Esophagus muscularis mucosa (tissue), 4 donors: ENCODE measurements around the gene F12. TPM values are rescaled to one million over a fixed set of nuclear protein-coding genes. Genes with fewer than 3 reads are reported as not detected.

Experiments
- DNase-seq: peaks from one replicate; pipeline ENCODE4 v3.0.0-alpha.2; 2017; ENCODE audit errors: extremely low spot score
- H3K27ac ChIP-seq, 4 donors: fragments of 200-600 bp; sonication (generic); replicated peaks in 1 of 4; 1 replicate in 3 of 4; 2 replicates in 1 of 4; pipeline ENCODE4 v1.5.1; 2016 to 2019; ENCODE audit warnings: mild to moderate bottlenecking in 1 of 4
- H3K27me3 ChIP-seq, 4 donors: fragments of 200-600 bp; sonication (generic); one replicate each; pipeline versions ENCODE4 v1.5.1 to v1.6.0; 2016 to 2019
- H3K36me3 ChIP-seq, 4 donors: fragments of 200-600 bp; sonication (generic); one replicate each; pipeline ENCODE4 v1.5.1; 2016 to 2019
- H3K4me1 ChIP-seq, 4 donors: fragments of 200-600 bp; sonication (generic); one replicate each; pipeline ENCODE4 v1.5.1; 2016 to 2019
- H3K4me3 ChIP-seq, 4 donors: fragments of 200-600 bp; sonication (generic); 1 replicate in 2 of 4; 2 replicates in 2 of 4; pipeline ENCODE4 v1.5.1; 2016 to 2019; ENCODE audit warnings: mild to moderate bottlenecking in 4 of 4, moderate library complexity in 1 of 4
- H3K9me3 ChIP-seq, 4 donors: fragments of 200-600 bp; sonication (generic); 1 replicate in 3 of 4; 2 replicates in 1 of 4; pipeline ENCODE4 v1.5.1; 2016 to 2019
- CTCF ChIP-seq, 3 experiments: fragments of 200-600 bp in 2 of 3; fragments of 450-650 bp in 1 of 3; sonication (generic) in 2 of 3; IDR thresholded peaks; one replicate each; pipeline ENCODE4 v1.5.1; 2017 to 2019; ENCODE audit warnings: antibody characterized with exemption in 3 of 3, mild to moderate bottlenecking in 2 of 3, moderate library complexity in 1 of 3
- EP300 ChIP-seq: sonication (generic); formaldehyde crosslinking; IDR thresholded peaks from one replicate; pipeline ENCODE4 v1.6.1; 2017; ENCODE audit warnings: antibody characterized with exemption
- POLR2A ChIP-seq: fragments of 450-650 bp; IDR thresholded peaks from one replicate; pipeline ENCODE4 v1.6.1; 2017; ENCODE audit warnings: antibody characterized with exemption, moderate library complexity, mild to moderate bottlenecking, low read depth
- POLR2AphosphoS5 ChIP-seq, 2 donors: sonication (generic); formaldehyde crosslinking; IDR thresholded peaks; one replicate each; pipeline ENCODE4 v1.6.1; 2017; ENCODE audit warnings: antibody characterized with exemption in 2 of 2
- WGBS: methylation state at CpG from one replicate; pipeline ENCODE4 v1.1.5; 2018; 5-methylcytosine and 5-hydroxymethylcytosine counted together
- intact Hi-C: fragments of 100-400 bp; cut with DNase I; formaldehyde crosslinking; loops from one replicate; pipeline ENCODE4 v1.15.1; 2023
- total RNA-seq, 4 donors: library from RNA; depleted of rRNA; stranded (reverse); fragments of >200 nt; gene quantifications; one replicate each; pipeline versions ENCODE4 v1.1.0 to v1.2.1, GENCODE V29; 2016

The F12 gene
- total RNA-seq, 4 donors from 2014 or later, result 0.17 TPM; not detected in 3

- 56% methylated on average over 10 of the region's 14 CpGs for WGBS
- peak overlapping the region; percentile 90 to 95 (median 93) for H3K27ac ChIP-seq
- peak overlapping the region; percentile 52 to 66 (median 58) for H3K4me3 ChIP-seq
- no peak for DNase-seq
- H3K27me3 ChIP-seq, result no peaks in the 10 kb centered on the region
- H3K4me1 ChIP-seq, result peaks cover 35 to 71% (median 54%) of the 10 kb centered on the region in 4 donors
- no peaks in the 10 kb centered on the region for H3K36me3 ChIP-seq
- no peak for TF ChIP-seq EP300
- no peak for TF ChIP-seq POLR2AphosphoS5 (IDR thresholded peaks at IDR 0.05)
- no peak for TF ChIP-seq CTCF (IDR thresholded peaks at IDR 0.05)
- TF ChIP-seq POLR2A, result no peak
- intact Hi-C loops, result no loop called here
- no peaks in the 10 kb centered on the region for H3K9me3 ChIP-seq
Measured at GRCh38 chr5:177365845-177366527, 43.4 kb downstream of the F12 start.

- intact Hi-C loops, result no loop called here
- WGBS, result 85% methylated on average over 11 of the region's 11 CpGs
Measured at GRCh38 chr5:177364159-177364962, 45.0 kb downstream of the F12 start.

GRCh38 chr5:177363565-177363964, 45.8 kb downstream of the F12 start:
- DNase-seq, result no peak
- H3K4me1 ChIP-seq, result peaks cover 33 to 60% (median 51%) of the 10 kb centered on the region in 4 donors
- WGBS, result 42% methylated on average over 10 of the region's 10 CpGs
- H3K4me3 ChIP-seq, result peak overlapping the region; percentile 51 to 66 (median 52)
- no peaks in the 10 kb centered on the region for H3K9me3 ChIP-seq
- TF ChIP-seq CTCF (IDR thresholded peaks at IDR 0.05) (no peak), POLR2A (no peak), POLR2AphosphoS5 (IDR thresholded peaks at IDR 0.05) (no peak), EP300 (no peak)
- intact Hi-C loops, result no loop called here
- H3K36me3 ChIP-seq, result no peaks in the 10 kb centered on the region
- H3K27me3 ChIP-seq, result no peaks in the 10 kb centered on the region
- H3K27ac ChIP-seq, result no peak overlapping the region

More at GRCh38 chr5:177364159-177364962, 45.0 kb downstream of the F12 start:
- H3K27ac ChIP-seq, result no peak overlapping the region
- H3K9me3 ChIP-seq, result no peaks in the 10 kb centered on the region
- no peak for TF ChIP-seq POLR2A
- no peak for TF ChIP-seq EP300
- TF ChIP-seq CTCF (IDR thresholded peaks at IDR 0.05), result no peak
- no peak for TF ChIP-seq POLR2AphosphoS5 (IDR thresholded peaks at IDR 0.05)
- H3K4me1 ChIP-seq, result peaks cover 32 to 60% (median 47%) of the 10 kb centered on the region in 4 donors
- no peak for DNase-seq
- no peaks in the 10 kb centered on the region for H3K36me3 ChIP-seq
- no peaks in the 10 kb centered on the region for H3K27me3 ChIP-seq
- H3K4me3 ChIP-seq, result no peak overlapping the region

- WGBS, result 43% methylated on average over 18 of the region's 59 CpGs
- Histone ChIP-seq H3K27ac (peak overlapping the region in 2 of 4 donors; percentile 34 to 39), H3K4me1 (peaks cover 39 to 60% (median 51%) of the 10 kb centered on the region in 4 donors), H3K36me3 (no peaks in the 10 kb centered on the region), H3K4me3 (peak overlapping the region; percentile 51 to 66 (median 52)), H3K9me3 (no peaks in the 10 kb centered on the region), H3K27me3 (no peaks in the 10 kb centered on the region)
- no peak for DNase-seq
- intact Hi-C loops, result no loop called here
- TF ChIP-seq POLR2AphosphoS5 (IDR thresholded peaks at IDR 0.05) (no peak), EP300 (no peak), CTCF (IDR thresholded peaks at IDR 0.05) (no peak), POLR2A (no peak)
Measured at GRCh38 chr5:177362610-177363507, 46.5 kb downstream of the F12 start.
